Urinary bladder (tissue), 4 donors: ENCODE results near the gene ZMYND11. TPM values are rescaled to one million over a fixed set of nuclear protein-coding genes. Genes with fewer than 3 reads are reported as not detected.
"Not testable (repeated sequence)": the region's sequence is repeated elsewhere in the genome, so short reads cannot be mapped to it uniquely, and the experiment has no call there.

ENCODE experiments used
- DNase-seq: peaks from one replicate; pipeline ENCODE4 v3.0.0-alpha.2; 2015; ENCODE audit errors: extremely low spot score
- H3K27ac ChIP-seq: one replicate; pipeline ENCODE4 v1.5.1; 2013; ENCODE audit warnings: low read depth, mild to moderate bottlenecking, moderate library complexity
- H3K36me3 ChIP-seq: one replicate; pipeline ENCODE4 v1.6.1; 2013; ENCODE audit warnings: mild to moderate bottlenecking, moderate library complexity; ENCODE audit not compliant: insufficient read depth
- H3K4me1 ChIP-seq: one replicate; pipeline ENCODE4 v1.6.1; 2013; ENCODE audit warnings: mild to moderate bottlenecking, moderate library complexity; ENCODE audit not compliant: insufficient read depth
- H3K4me3 ChIP-seq: one replicate; pipeline ENCODE4 v1.5.1; 2013; ENCODE audit warnings: low read depth, low read length
- WGBS: extraction: QIAGEN DNeasy Blood & Tissue Kit; methylation state at CpG from one replicate; pipeline ENCODE4 v1.1.7; 2013; 5-methylcytosine and 5-hydroxymethylcytosine counted together
- polyA plus RNA-seq: library from polyadenylated mRNA; stranded (reverse); fragments of 200-250 nt; gene quantifications from one replicate; pipeline ENCODE4 v1.2.3, GENCODE V29; 2013
- total RNA-seq: library from RNA; depleted of rRNA; stranded (reverse); fragments of >200 nt; gene quantifications from one replicate; pipeline ENCODE4 v1.2.3, GENCODE V29; 2014
- donor health status: healthy with polysubstance abuse.
- donor health status: healthy.

ZMYND11 gene
- total and polyA plus RNA-seq, 2 donors: 87.6 to 114 TPM

- H3K36me3 ChIP-seq: no peaks in the 10 kb centered on the region
- no peak for DNase-seq
- no peak overlapping the region for H3K4me3 ChIP-seq
- no peak overlapping the region for H3K27ac ChIP-seq
- no peaks in the 10 kb centered on the region for H3K4me1 ChIP-seq
Observed at GRCh38 chr10:137606-138005, 2.4 kb downstream of the ZMYND11 start.

- H3K36me3 ChIP-seq: no peaks in the 10 kb centered on the region
- WGBS: 85% methylated on average over 3 of the region's 3 CpGs
- H3K4me3 ChIP-seq: no peak overlapping the region
- DNase-seq: no peak
- H3K4me1 ChIP-seq: no peaks in the 10 kb centered on the region
- H3K27ac ChIP-seq: no peak overlapping the region
Observed at GRCh38 chr10:142371-142770, 7.1 kb downstream of the ZMYND11 start.

- H3K27ac ChIP-seq: no peak overlapping the region
- no peaks in the 10 kb centered on the region for H3K4me1 ChIP-seq
- H3K36me3 ChIP-seq: no peaks in the 10 kb centered on the region
- 93% methylated on average over 4 of the region's 4 CpGs for WGBS
- no peak for DNase-seq
- no peak overlapping the region for H3K4me3 ChIP-seq
Observed at GRCh38 chr10:152915-153314, 17.7 kb downstream of the ZMYND11 start.

- Histone ChIP-seq H3K36me3 (no peaks in the 10 kb centered on the region), H3K4me1 (no peaks in the 10 kb centered on the region), H3K4me3 (no peak overlapping the region), H3K27ac (no peak overlapping the region)
- 96% methylated on average over 5 of the region's 5 CpGs for WGBS
- no peak for DNase-seq
Observed at GRCh38 chr10:154348-154747, 19.1 kb downstream of the ZMYND11 start.

- no peak overlapping the region for H3K27ac ChIP-seq
- no peaks in the 10 kb centered on the region for H3K36me3 ChIP-seq
- peaks cover 1% of the 10 kb centered on the region for H3K4me1 ChIP-seq
- DNase-seq: no peak
- H3K4me3 ChIP-seq: no peak overlapping the region
Observed at GRCh38 chr10:167383-167782, 32.1 kb downstream of the ZMYND11 start.

- no peak overlapping the region for H3K4me3 ChIP-seq
- DNase-seq: no peak
- no peaks in the 10 kb centered on the region for H3K4me1 ChIP-seq
- H3K27ac ChIP-seq: no peak overlapping the region
- no peaks in the 10 kb centered on the region for H3K36me3 ChIP-seq
- WGBS: 86% methylated on average over 4 of the region's 4 CpGs
Observed at GRCh38 chr10:173741-174140, 38.5 kb downstream of the ZMYND11 start.

GRCh38 chr10:176677-177076, 41.4 kb downstream of the ZMYND11 start:
- Histone ChIP-seq H3K4me1 (no peaks in the 10 kb centered on the region), H3K4me3 (no peak overlapping the region), H3K36me3 (no peaks in the 10 kb centered on the region), H3K27ac (no peak overlapping the region)
- no peak for DNase-seq

GRCh38 chr10:178208-178607, 43.0 kb downstream of the ZMYND11 start:
- no peak overlapping the region for H3K4me3 ChIP-seq
- WGBS: 31% methylated on average over 2 of the region's 2 CpGs
- H3K27ac ChIP-seq: no peak overlapping the region
- no peaks in the 10 kb centered on the region for H3K4me1 ChIP-seq
- no peak for DNase-seq
- H3K36me3 ChIP-seq: no peaks in the 10 kb centered on the region

GRCh38 chr10:178723-179122, 43.5 kb downstream of the ZMYND11 start:
- Histone ChIP-seq H3K36me3 (no peaks in the 10 kb centered on the region), H3K4me1 (no peaks in the 10 kb centered on the region), H3K4me3 (no peak overlapping the region), H3K27ac (no peak overlapping the region)
- DNase-seq: no peak

- DNase-seq: no peak
- no peaks in the 10 kb centered on the region for H3K4me1 ChIP-seq
- no peak overlapping the region for H3K27ac ChIP-seq
- no peaks in the 10 kb centered on the region for H3K36me3 ChIP-seq
- WGBS: 92% methylated on average over 6 of the region's 6 CpGs
- H3K4me3 ChIP-seq: no peak overlapping the region
Observed at GRCh38 chr10:182441-183201, 47.4 kb downstream of the ZMYND11 start.

- WGBS: 91% methylated on average over 1 of the region's 1 CpG
- Histone ChIP-seq H3K27ac (no peak overlapping the region), H3K36me3 (no peaks in the 10 kb centered on the region)
Observed at GRCh38 chr10:184174-184573, 48.9 kb downstream of the ZMYND11 start.

GRCh38 chr10:184911-185310, 49.7 kb downstream of the ZMYND11 start:
- H3K27ac ChIP-seq: no peak overlapping the region
- DNase-seq: no peak
- WGBS: 98% methylated on average over 5 of the region's 5 CpGs
- no peaks in the 10 kb centered on the region for H3K4me1 ChIP-seq
- no peaks in the 10 kb centered on the region for H3K36me3 ChIP-seq
- no peak overlapping the region for H3K4me3 ChIP-seq

More at GRCh38 chr10:184174-184573, 48.9 kb downstream of the ZMYND11 start:
- H3K4me1 ChIP-seq: no peaks in the 10 kb centered on the region
- DNase-seq: no peak
- H3K4me3 ChIP-seq: no peak overlapping the region

- H3K4me1 ChIP-seq, DNase-seq, H3K27ac ChIP-seq, H3K4me3 ChIP-seq, H3K36me3 ChIP-seq: not testable (repeated sequence)
- 93% methylated on average over 7 of the region's 7 CpGs for WGBS
Observed at GRCh38 chr10:185571-185970, 50.3 kb downstream of the ZMYND11 start.

- WGBS: 98% methylated on average over 4 of the region's 4 CpGs
- H3K27ac ChIP-seq: no peak overlapping the region
- no peaks in the 10 kb centered on the region for H3K36me3 ChIP-seq
- H3K4me1 ChIP-seq: no peaks in the 10 kb centered on the region
- DNase-seq: no peak
- no peak overlapping the region for H3K4me3 ChIP-seq
Observed at GRCh38 chr10:186911-187310, 51.7 kb downstream of the ZMYND11 start.

GRCh38 chr10:188546-188945, 53.3 kb downstream of the ZMYND11 start:
- DNase-seq: no peak
- Histone ChIP-seq H3K4me1 (no peaks in the 10 kb centered on the region), H3K27ac (no peak overlapping the region), H3K36me3 (no peaks in the 10 kb centered on the region), H3K4me3 (no peak overlapping the region)
- WGBS: 73% methylated on average over 2 of the region's 2 CpGs
